GM11168 (cell line): Measurements from ENCODE around the gene ACSL5.
"Not testable (repeated sequence)": the region's sequence is repeated elsewhere in the genome, so short reads cannot be mapped to it uniquely, and the experiment has no call there.

ENCODE experiments used
- in situ Hi-C: fragments of 300-500 bp; cut with MboI; formaldehyde crosslinking; loops from one replicate; pipeline ENCODE4 v1.12.0; 2022; ENCODE audit warnings: low sequenced_read_pairs; ENCODE audit not compliant: unreplicated experiment

ACSL5 gene

DNA sequence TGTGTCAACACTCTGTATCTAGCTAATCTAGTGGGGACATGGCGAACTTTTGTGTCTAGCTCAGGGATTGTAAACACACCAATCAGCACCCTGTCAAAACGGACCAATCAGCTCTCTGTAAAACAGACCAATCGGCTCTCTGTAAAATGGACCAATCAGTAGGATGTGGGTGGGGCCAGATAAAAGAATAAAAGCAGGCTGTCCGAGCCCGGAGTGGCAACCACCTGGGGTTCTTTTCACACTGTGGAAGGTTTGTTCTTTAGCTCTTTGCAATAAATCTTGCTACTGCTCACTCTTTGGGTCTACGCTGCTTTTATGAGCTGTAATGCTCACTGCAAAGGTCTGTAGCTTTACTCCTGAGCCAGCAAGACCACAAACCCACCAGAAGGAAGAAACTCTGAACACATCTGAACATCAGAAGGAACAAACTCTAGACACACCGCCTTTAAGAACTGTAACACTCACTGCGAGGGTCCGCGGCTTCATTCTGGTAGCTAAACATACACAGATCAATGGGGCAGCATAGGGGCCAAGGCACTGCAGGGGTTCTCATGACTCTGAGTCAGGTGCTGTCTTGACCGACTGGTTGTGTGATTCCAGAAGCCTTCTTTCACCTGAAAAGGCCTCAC, 1.6 kb upstream of the ACSL5 start:
- in situ Hi-C loops = not testable (repeated sequence)

DNA sequence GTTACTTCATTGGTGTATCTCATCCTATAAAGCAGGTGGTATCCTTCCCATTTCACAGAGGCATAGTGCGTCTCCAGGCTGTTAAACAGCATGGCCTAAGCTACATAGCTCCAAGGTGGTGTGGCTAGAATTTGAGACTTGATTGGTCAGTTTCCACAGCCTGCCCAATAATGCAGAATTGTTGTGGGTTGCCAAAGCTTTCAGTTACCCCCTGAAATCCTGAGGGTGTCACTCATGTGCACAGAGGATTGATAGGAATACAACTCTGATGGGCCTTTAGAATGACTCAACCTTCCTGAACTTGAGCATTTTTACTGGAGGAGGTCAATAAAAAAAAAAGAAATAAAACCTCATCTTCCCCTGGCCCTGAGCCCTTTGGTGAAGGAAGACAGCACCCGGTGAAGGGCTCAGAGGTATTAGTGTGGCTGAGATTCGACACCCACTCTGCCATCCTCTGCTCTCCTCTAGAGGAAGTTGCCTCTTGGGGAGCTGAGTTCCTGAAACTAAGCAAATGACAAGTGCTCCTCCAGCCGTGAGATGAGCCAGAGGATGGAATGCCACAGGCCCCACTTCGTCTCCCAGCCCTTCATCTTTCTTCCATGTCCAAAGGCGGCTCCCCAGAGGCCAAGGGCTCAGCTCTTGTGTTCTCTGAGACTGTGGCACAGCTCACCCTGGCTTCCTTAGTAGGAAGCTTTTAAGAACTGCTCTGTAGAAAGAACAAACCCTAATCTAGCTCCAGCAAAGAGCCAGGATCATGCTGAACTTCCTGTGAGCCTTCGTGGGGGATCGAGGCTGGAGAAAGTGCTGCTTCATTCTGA, 1.0 kb downstream of the ACSL5 start:
- in situ Hi-C loops = no loop called here

DNA sequence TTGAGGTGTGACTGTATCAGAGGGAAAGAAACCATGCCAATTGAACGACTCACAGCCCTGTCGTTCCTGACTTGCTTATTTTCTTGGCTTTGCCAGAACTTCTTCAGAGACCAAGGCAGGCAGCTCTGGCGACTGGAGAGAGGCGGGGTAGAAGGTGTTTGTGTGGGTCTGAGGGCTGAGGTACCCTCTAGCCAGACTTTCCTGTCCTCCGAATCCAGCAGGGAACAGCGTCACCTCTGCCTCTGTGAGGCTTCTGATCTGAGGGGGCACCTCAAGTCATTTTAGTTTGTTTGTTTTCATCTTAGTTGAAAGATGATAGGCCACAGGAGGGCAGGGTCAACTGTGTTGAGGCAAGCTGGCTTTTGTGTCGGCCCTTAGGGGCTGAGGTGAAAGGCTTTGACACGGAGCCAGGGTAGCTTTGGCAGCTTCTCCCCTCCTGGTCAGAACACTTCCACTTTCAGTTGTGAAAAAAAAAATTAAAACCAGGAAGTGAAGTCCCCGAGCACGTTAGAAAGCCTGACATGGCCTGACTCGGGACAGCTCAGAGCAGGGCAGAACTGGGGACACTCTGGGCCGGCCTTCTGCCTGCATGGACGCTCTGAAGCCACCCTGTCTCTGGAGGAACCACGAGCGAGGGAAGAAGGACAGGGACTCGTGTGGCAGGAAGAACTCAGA, 1.9 kb downstream of the ACSL5 start:
- in situ Hi-C loops = no loop called here

DNA sequence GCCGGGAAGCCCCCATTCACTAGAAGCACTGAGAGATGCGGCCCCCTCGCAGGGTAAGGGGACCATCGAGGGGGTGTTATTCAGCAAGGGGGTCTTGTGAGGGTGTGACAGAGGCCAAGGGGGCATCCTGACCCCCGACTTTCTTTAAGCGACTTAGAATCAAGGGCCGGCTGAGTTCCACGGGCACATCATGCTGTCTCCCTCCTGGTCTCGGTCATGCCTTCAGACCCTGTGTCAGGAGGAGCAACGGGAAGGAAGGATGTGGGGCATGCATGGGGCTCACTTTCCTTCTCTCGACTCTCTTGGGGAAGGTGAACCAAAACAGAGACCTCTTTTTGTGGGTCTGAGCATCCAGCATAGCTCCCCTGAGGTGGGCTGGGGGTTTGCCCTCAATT, 2.5 kb downstream of the ACSL5 start:
- in situ Hi-C loops = no loop called here

DNA sequence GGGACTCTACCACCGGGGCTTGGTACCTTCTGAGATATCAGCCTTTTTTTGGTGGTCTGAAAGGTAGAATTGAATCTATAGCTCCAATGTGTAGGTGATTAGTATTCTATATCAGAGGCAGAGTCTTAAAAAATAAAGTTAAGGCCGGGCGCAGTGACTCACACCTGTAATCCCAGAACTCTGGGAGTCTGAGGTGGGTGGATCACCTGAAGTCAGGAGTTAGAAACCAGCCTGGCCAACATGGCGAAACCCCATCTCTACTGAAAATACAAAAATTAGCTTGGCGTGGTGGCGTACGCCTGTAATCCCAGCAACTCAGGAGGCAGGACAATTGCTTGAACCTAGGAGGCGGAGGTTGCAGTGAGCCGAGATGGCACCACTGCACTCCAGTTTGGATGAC, 3.2 kb downstream of the ACSL5 start:
- in situ Hi-C loops = not testable (repeated sequence)

DNA sequence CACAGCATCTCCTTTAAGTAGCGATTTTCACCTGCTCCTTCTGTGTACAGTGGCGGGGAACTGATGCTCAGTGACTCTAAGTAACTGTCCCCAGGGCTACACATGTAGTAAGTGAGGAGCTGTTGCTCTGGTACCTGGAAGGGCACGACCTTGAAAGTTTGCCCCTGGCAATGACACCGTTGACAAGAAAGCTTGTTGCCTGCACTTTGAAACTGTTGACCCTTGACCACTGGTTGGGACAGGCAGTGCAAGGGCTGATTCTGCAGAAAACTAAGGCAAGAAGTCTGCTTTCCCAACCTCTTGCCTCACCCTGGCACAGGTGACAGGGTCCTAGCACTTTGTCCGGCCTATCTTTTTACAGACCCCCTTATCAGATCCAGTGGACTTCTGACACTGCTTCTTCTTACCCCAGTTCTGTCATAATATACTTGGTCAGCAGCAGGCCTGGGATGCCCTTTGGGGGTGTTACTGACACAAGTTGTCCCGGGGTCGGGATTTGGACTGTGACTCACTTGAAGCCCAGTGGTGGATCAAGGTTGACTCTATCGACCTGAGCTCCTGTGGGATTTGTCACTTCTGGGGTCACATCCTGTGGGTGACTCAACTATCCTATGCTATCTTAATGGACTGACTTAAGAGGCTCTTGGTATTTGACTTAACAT, 5.8 kb downstream of the ACSL5 start:
- in situ Hi-C loops = no loop called here

DNA sequence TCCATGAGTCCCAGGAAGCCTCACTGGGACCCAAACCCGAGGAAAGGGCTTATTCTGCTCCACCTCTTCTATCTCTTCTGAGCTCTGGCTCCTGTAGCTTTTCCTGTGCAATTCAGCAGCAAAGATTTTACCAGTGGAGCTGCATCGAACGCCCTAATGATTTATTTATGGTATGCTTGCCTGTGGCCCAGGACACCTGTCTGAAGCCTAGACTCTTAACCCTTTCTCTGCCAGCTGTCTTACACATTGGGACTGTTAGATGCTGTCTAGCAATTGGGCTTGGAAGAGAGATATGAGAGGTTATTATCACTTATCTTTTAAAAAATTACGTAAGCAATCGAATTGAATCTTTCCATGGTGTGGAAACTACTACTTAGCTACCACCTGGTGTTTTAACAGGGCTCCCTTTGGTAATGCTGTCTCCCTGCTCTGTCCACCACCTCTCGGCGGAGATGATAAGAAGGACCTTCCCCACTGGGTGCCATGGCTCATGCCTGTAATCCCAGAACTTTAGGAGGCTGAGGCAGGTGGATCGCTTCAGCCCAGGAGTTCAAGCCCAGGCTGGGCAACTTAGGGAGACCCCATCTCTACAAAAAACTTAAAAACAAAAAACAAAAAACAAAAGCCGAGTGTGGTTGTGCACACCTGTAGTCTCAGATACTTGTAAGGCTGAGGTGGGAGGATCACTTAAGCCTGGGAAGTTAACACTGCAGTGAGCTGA, 8.8 kb downstream of the ACSL5 start:
- in situ Hi-C loops = no loop called here

DNA sequence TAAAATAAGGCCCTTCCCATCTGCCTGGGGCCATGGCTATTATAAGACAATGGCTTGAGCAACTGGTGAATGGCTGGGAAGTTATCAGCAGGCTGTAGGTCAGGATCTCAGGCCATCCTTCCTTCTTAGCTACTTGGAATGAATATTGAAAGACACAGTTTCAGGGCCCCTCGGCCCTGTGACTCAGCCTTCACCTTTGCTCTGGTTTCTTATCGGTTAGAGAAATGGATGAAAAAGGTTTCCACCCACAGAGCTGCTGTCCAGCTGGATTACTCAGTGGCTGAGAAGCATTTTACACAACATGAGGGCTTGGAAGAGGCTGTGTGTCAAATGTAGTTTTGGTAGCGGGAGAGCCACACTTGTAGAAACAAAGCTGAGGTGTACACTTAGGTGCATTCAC, 9.4 kb downstream of the ACSL5 start:
- in situ Hi-C loops = no loop called here

DNA sequence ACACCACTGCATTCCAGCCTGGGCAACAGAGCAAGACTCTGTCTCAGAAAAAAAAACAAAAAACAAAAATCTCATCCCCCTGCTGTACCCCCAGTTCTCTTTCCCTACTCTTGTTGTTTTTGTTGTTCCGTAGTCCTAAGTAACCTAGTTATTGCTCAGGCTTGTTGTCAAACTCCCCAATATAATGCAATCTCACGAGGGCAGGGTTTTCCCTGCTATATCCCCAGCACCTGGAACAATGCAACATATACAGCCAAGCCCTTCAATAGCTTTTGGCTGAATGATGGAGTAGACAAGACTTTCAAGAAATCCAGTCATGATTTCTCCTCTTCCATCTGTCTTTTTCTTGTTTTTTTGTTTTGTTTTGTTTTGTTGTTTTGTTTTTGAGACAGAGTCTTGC, 10.2 kb downstream of the ACSL5 start:
- in situ Hi-C loops = no loop called here

DNA sequence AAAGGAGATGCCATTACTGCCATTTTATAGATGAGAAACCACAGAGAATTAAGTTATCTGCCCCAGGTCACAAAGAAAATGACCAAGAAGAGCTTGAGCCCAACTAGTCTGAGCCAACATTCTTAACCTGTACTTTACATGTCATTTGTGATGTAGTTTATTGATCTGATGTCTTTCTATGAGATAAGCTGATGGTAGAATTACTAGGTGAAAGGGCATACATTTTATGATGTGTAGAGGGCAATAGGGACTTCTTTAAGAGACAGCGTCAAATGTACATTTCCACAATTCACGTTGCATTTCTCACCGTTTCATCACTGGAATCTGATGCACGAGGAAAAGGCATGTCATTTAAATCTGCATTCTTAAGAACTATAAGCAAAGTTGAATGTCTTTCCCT, 11.3 kb downstream of the ACSL5 start:
- in situ Hi-C loops = no loop called here

DNA sequence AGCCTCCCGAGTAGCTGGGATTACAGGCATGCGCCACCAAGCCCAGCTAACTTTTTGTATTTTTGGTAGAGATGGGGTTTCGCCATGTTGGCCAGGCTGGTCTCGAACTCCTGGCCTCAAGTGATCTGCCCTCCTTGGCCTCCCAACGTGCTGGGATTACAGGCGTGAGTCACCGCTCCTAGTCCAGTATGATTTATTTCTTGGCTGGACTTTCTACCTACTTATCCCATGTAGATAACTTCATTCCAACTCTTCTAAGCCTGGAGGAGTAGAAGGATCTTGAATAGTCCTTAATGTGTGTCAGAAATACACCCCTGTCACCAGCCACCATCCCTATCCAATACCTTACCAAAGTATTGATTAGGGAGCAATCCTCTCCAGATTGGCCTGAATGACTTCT, 14.1 kb downstream of the ACSL5 start:
- in situ Hi-C loops = not testable (repeated sequence)

DNA sequence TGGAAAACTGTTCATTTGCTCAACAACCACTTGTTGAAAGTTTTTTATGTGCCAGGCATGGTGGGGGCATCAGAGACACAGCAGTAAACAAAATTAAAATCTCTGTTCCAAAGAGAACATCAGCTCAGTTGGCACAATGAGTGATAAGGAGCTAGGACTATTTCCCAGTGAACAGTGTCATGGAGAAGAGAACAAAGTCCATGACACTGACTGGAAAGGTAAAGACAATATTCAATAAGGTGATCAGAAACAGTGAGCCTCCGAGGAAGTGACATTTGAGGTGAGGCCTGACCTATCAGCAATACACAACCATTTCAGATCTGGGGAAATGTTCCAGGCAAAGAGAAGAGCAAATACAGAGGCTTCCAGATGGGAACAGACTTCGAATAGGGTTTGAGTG, 14.6 kb downstream of the ACSL5 start:
- in situ Hi-C loops = no loop called here

DNA sequence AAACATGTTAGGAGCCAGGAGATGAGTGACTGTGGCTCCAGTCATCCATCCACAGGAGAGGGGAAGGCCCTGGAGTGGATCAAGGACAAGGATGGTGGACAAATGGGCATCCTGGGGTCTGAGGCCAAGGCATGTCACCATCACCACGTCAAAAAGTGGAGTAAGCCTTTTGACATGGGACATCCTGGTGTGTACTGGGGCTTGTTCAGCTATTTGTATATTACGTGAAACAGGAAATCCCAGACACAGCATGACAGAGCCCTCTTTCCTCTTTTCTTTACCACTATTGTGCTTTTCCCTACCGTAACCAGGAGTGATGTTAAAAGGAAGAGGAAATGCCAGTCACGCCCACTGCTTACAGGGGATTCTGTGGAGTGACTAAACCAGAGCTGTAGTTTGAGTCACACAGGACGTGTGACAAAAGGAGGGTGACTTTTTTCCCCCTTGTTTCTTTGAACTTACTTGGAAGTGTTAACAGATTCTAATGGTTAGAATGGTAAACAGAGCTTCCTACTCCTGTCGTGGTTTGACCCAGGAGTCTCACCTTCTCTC, 15.4 kb downstream of the ACSL5 start:
- in situ Hi-C loops = no loop called here

DNA sequence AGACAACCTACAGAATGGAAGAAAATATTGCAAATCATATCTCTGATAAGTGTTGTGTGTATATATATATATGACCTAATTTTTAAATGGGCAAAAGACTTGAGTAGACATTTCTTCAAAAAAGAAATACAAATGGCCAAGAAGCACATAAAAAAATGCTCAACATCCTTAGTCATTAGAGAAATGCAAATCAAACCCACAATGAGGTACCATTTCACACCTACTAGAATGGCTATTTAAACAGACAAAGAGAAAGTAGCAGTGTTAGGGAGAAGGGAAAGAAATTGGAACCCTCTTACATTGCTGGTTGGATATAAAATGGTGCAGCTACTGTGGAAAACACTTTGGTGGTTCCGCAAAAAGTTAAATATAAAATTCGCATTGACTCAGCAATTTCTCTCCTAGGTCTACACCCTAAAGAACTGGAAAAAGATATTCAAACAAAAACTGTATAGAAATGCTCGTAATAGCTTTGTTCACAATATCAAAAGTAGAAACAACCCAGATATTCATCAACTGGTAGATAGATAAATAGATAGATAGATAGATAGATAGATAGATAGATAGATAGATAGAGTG, 16.3 kb downstream of the ACSL5 start:
- in situ Hi-C loops = no loop called here

DNA sequence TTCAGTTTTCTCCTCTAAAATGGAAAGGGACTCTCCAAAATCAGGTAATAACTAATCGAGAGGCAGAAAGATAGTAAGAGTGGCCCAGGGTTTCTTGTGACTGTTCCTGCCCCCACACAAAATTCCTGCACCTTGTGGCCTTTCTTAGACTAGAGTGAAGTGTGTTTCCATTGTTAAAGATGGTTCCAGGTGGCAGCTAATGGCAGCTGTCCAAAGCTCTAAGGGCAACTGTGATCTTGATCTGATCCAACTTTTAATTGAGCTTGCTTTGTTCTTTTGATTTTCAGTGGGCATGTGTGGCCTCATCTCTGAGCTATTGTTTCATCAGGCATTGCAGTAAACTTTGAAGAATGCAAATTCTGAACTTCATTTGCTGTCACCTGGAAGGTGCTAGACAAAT, 19.4 kb downstream of the ACSL5 start:
- in situ Hi-C loops = no loop called here

DNA sequence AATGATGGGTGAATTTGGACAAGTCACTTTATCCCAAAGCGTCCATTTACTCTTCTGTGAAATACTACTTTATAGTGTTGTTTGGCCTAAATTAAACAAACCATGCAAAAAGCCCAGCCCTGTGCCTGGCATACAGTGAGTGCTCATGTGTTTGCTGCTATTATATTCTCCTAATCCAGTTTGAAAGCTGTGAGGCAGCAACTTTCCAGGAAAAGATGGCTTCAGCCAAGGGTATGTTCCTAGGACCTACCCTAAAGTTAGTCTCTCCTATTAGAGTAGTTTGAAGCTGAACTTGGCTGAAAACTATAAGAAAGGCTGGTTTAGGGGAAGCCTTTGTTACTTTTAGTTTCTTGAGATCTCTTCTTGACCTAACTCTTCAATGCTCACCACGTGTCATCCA, 19.9 kb downstream of the ACSL5 start:
- in situ Hi-C loops = no loop called here

DNA sequence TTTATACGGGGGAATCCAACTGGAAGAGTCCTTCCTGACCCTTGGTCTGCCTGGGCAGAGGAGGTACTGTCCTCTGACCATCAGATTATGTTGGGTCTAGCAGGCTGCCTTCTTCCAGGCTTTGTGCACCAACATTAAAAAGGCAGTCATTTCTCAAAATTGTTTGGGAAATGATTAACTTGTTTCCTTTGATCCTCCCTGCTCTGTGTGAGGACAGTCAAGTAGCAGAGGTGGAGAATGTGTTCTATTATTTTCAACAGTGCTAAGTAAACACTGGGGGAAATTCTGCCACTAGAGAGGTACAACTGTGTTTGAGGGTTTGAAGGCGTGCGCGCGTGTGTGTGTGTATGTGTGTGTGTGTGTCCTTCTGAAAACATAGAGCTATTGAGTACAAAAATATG, 20.6 kb downstream of the ACSL5 start:
- in situ Hi-C loops = no loop called here

DNA sequence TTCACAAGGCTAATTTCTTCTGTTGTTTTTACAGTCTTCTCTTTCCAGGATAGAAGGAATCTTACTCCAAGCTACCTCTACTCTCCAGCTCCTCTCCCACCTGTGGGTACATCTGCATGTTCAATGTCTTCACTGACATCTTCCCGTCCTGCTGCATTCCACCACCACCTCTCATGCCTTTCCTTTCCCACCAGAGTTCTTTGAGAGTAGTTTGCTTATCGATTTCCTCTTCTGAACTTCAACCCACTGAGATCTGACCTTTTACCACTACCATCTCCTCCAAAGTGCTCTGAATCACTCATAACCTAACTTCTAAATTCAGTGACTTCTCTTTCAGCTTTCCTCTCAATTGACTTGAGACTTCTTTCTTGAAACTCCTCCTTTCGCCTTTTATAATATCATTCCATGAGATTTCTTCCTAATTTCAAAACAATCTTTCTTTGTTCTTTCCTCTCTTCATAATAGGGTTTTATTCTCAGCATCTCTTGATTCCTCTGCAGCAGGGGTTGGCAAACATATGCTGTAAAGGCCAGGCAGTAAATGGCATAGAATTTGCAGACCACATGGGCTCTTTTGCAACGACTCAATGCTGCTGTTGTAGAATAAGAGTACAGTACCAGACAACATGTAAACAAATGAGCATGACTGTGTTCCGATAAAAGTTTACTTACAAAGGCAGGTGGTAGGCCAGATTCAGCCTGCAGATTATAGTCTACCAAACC, 22.1 kb downstream of the ACSL5 start:
- in situ Hi-C loops = no loop called here

DNA sequence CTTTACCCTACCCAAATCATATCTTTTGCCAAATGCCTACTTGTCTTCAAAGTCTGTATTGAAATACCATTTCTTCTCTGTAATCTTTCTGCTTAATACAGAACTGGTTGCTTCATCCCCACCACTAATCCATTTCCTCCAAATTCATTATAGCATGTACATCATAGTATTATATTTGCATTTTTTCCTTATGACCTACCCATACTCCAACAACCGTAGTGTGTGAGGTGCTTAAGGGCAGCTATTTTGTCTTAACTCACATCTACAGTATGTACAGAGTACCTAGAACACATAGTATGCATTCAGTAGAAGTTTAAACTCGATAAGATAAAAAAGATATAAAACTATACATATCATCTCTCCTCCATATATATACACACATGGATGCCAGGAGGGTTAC, 23.7 kb downstream of the ACSL5 start:
- in situ Hi-C loops = no loop called here
